PC-3 (cell line): ENCODE data around the gene EIF3B. TPM values are rescaled to one million over a fixed set of nuclear protein-coding genes. Genes with fewer than 3 reads are reported as not detected.
"Not testable (repeated sequence)": the region's sequence is repeated elsewhere in the genome, so short reads cannot be mapped to it uniquely, and the experiment has no call there.

Source experiments
- ATAC-seq: fragments of 200-7000 bp; cut with Tn5 transposase; 2 replicates; pipeline ENCODE4 v1.9.1; 2020; ENCODE audit warnings: mild to moderate bottlenecking, moderate library complexity
- BruUV-seq: library from RNA; stranded (reverse); fragments of 400-500 nt; replicated peaks from 2 replicates; lab custom pipeline; 2021; lab: Mats Ljungman, UMichigan
- CTCF ChIA-PET: fragments of 300-600 bp; sonication (Branson Sonifier 250); formaldehyde crosslinking; loops from one replicate; lab custom pipeline; 2022; ENCODE audit warnings: antibody characterized with exemption; lab: Charles Lee
- POLR2A ChIA-PET: fragments of 300-600 bp; sonication (Branson Sonifier 250); formaldehyde crosslinking; loops from one replicate; lab custom pipeline; 2022; ENCODE audit warnings: antibody characterized with exemption; ENCODE audit not compliant: unreplicated experiment; lab: Charles Lee
- DNase-seq: peaks from one replicate; pipeline ENCODE4 v3.0.0-alpha.2; 2015
- H2AFZ ChIP-seq: fragments of 300-600 bp; sonication (generic); 2 replicates; pipeline ENCODE4 v1.6.0; 2016; ENCODE audit warnings: antibody characterized with exemption, low read length
- H3F3A ChIP-seq: fragments of 300-600 bp; sonication (generic); one replicate; pipeline ENCODE4 v1.6.0; 2017; ENCODE audit warnings: antibody characterized with exemption, low read length, control low read depth, mild to moderate bottlenecking; ENCODE audit not compliant: unreplicated experiment
- H3K27ac ChIP-seq: fragments of 300-600 bp; sonication (generic); 2 replicates; pipeline ENCODE4 v1.5.1; 2016; ENCODE audit warnings: mild to moderate bottlenecking, low read length
- H3K27me3 ChIP-seq: fragments of 300-600 bp; sonication (generic); 2 replicates; pipeline ENCODE4 v1.6.1; 2016; ENCODE audit warnings: low read length, mixed read lengths
- H3K36me3 ChIP-seq: fragments of 300-600 bp; sonication (generic); 2 replicates; pipeline ENCODE4 v1.6.1; 2016; ENCODE audit warnings: low read depth, mixed run types, low read length, mixed read lengths
- H3K4me1 ChIP-seq: fragments of 300-600 bp; sonication (generic); 2 replicates; pipeline ENCODE4 v1.5.1; 2016; ENCODE audit warnings: low read length; ENCODE audit not compliant: insufficient read depth
- H3K4me2 ChIP-seq: fragments of 300-600 bp; sonication (generic); 2 replicates; pipeline ENCODE4 v1.6.0; 2016; ENCODE audit warnings: low read length
- H3K4me3 ChIP-seq: fragments of 300-600 bp; sonication (generic); 2 replicates; pipeline ENCODE4 v1.5.1; 2016; ENCODE audit warnings: mild to moderate bottlenecking, low read length, mixed read lengths
- H3K79me2 ChIP-seq: fragments of 300-600 bp; sonication (generic); 2 replicates; pipeline ENCODE4 v1.6.1; 2017; ENCODE audit warnings: low read length, mixed read lengths
- H3K9ac ChIP-seq: fragments of 300-600 bp; sonication (generic); 2 replicates; pipeline ENCODE4 v1.6.0; 2016; ENCODE audit warnings: mild to moderate bottlenecking, low read length
- H3K9me2 ChIP-seq: fragments of 300-600 bp; sonication (generic); replicated peaks from 2 replicates; pipeline ENCODE4 v1.6.1; 2016; ENCODE audit warnings: mixed run types, low read length, mixed read lengths
- H3K9me3 ChIP-seq: fragments of 300-600 bp; sonication (generic); 2 replicates; pipeline ENCODE4 v1.6.1; 2016; ENCODE audit warnings: low read length, mixed read lengths
- H4K20me1 ChIP-seq: fragments of 300-600 bp; sonication (generic); 2 replicates; pipeline ENCODE4 v1.6.1; 2016; ENCODE audit warnings: low read length, mixed read lengths
- EZH2 ChIP-seq: fragments of 300-600 bp; sonication (generic); IDR thresholded peaks from one replicate; pipeline ENCODE4 v1.6.1; 2017; ENCODE audit warnings: antibody characterized with exemption, mild to moderate bottlenecking, low read length; ENCODE audit not compliant: unreplicated experiment
- EZH2phosphoT487 ChIP-seq: fragments of 300-600 bp; sonication (generic); IDR thresholded peaks from 2 replicates; pipeline ENCODE4 v1.6.1; 2018; ENCODE audit warnings: mild to moderate bottlenecking, antibody characterized with exemption, low read length, borderline replicate concordance
- intact Hi-C: fragments of 100-400 bp; cut with micrococcal nuclease; formaldehyde crosslinking; loops from 2 replicates; pipeline ENCODE4 v1.9.0; 2023
- total RNA-seq: library from RNA; depleted of rRNA; stranded (reverse); fragments of >200 nt; gene quantifications from 2 replicates; pipeline ENCODE4 v1.2.3, GENCODE V29; 2014
- TF ChIP-seq, protein P1 (sequence below): fragments of 300-600 bp; sonication (generic); conservative IDR thresholded peaks from 2 replicates; pipeline ENCODE4 v1.5.1; 2017; ENCODE audit warnings: antibody characterized with exemption, low read depth, mild to moderate bottlenecking, low read length

The EIF3B gene
- total RNA-seq, 1 experiment from 2014 or later, result 289 TPM

DNA sequence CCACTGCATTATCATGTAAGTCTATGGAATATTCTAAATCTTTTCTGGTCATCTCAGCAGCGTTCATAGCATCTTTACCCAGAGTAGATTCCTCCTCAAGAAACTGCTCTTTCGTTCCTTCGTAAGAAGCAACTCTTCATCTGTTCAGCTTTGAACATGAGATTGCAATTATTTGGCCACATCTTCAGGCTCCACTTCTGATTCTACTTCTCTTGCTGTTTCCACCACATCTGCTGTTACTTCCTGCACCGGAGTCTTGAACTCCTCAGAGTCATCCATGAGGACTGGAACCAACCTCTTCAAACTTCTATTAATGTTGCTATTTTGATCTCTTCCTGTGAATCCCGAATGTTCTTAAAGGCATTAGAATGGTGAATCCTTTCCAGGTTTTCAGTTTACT, 61.4 kb downstream of the EIF3B start:
- BruUV-seq, result no TSS peak
- no peak overlapping the region for H3K27ac ChIP-seq
- no peak overlapping the region for H3K9ac ChIP-seq
- CTCF ChIA-PET, result no interaction called here
- no peaks in the 10 kb centered on the region for H3K4me1 ChIP-seq
- no peak overlapping the region for H3K4me2 ChIP-seq
- TF ChIP-seq, protein P1, sequence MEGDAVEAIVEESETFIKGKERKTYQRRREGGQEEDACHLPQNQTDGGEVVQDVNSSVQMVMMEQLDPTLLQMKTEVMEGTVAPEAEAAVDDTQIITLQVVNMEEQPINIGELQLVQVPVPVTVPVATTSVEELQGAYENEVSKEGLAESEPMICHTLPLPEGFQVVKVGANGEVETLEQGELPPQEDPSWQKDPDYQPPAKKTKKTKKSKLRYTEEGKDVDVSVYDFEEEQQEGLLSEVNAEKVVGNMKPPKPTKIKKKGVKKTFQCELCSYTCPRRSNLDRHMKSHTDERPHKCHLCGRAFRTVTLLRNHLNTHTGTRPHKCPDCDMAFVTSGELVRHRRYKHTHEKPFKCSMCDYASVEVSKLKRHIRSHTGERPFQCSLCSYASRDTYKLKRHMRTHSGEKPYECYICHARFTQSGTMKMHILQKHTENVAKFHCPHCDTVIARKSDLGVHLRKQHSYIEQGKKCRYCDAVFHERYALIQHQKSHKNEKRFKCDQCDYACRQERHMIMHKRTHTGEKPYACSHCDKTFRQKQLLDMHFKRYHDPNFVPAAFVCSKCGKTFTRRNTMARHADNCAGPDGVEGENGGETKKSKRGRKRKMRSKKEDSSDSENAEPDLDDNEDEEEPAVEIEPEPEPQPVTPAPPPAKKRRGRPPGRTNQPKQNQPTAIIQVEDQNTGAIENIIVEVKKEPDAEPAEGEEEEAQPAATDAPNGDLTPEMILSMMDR, result no peak
- TF ChIP-seq EZH2 (no peak), EZH2phosphoT487 (no peak)
- no peaks in the 10 kb centered on the region for H3K9me2 ChIP-seq
- intact Hi-C loops, result no loop called here
- H3K36me3 ChIP-seq, result no peaks in the 10 kb centered on the region
- H3K4me3 ChIP-seq, result no peak overlapping the region
- H2AFZ ChIP-seq, result no peak overlapping the region
- H3K79me2 ChIP-seq, result no peaks in the 10 kb centered on the region
- DNase-seq (no peak), ATAC-seq (no peak)
- H3K9me3 ChIP-seq, result no peaks in the 10 kb centered on the region
- POLR2A ChIA-PET, result no interaction called here
- H3K27me3 ChIP-seq, result no peaks in the 10 kb centered on the region
- H4K20me1 ChIP-seq, result no peaks in the 10 kb centered on the region
- no peaks in the 10 kb centered on the region for H3F3A ChIP-seq

DNA sequence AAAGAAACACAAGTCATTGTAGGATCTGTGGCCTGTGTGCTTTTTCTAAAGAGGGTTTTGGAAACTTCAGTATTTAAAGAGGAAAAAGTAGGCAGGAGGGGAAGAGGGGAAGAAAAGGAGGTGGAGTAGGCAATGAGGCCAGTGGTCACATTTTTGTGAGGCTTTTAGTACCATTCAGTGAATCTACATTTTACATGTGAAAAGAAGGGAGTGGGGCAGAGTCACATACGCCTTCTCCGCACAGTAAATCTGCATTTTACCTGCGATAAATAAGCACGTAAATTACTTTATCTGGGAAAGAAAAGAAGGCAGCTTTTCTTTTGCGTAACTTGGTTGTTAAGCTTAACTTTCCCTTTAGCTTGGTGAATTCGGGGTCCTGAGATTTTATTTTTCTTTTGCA, 62.0 kb downstream of the EIF3B start:
- Histone ChIP-seq H3K27me3 (no peaks in the 10 kb centered on the region), H3K27ac (no peak overlapping the region), H3K36me3 (no peaks in the 10 kb centered on the region), H3K4me2 (no peak overlapping the region), H3K4me1 (no peaks in the 10 kb centered on the region), H3K9me2 (no peaks in the 10 kb centered on the region), H4K20me1 (no peaks in the 10 kb centered on the region), H3K4me3 (no peak overlapping the region), H3K79me2 (no peaks in the 10 kb centered on the region), H3K9me3 (no peaks in the 10 kb centered on the region), H3K9ac (no peak overlapping the region), H2AFZ (no peak overlapping the region), H3F3A (no peaks in the 10 kb centered on the region)
- no peak for DNase-seq
- ATAC-seq, result no peak
- ChIA-PET POLR2A (interaction anchor here (0.6 kb wide), 1 partner anchor 23 kb away, joined by 4 read pairs; no protein-coding TSS in a partner anchor), CTCF (interaction anchor here (0.6 kb wide), 1 partner anchor 266 kb away, joined by 3 read pairs; no protein-coding TSS in a partner anchor)
- intact Hi-C loops, result no loop called here
- TF ChIP-seq, protein P1, result no peak
- TF ChIP-seq EZH2phosphoT487, result no peak
- no TSS peak for BruUV-seq

DNA sequence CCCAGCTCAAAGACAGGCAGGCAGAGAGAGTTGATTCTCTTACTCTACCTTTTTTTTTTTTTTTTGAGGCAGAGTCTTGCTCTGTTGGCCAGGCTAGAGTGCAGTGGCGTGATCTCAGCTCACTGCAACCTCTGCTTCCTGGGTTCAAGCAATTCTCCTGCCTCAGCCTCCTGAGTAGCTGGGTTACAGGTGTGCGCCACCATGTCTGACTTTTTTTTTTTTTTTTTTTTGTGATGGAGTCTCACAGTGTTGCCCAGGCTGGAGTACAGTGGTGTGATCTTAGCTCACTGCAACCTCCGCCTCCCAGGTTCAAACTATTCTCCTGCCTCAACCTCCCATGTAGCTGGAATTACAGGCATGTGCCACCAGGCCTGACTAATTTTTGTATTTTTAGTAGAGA, 62.6 kb downstream of the EIF3B start:
- H3K27ac ChIP-seq, H4K20me1 ChIP-seq, H3K9me2 ChIP-seq, H3K9ac ChIP-seq, H3K27me3 ChIP-seq, ATAC-seq, DNase-seq, H3K4me3 ChIP-seq, H3K36me3 ChIP-seq, H3K4me1 ChIP-seq, H3K79me2 ChIP-seq, H2AFZ ChIP-seq, H3F3A ChIP-seq, H3K4me2 ChIP-seq, intact Hi-C loops, H3K9me3 ChIP-seq, BruUV-seq: not testable (repeated sequence)
- ChIA-PET POLR2A (interaction anchor here (0.6 kb wide), 1 partner anchor 35 kb away, joined by 6 read pairs; no protein-coding TSS in a partner anchor), CTCF (interaction anchor here (0.6 kb wide), 1 partner anchor 266 kb away, joined by 3 read pairs; no protein-coding TSS in a partner anchor)
